COLO668 (cell line): Measurements from ENCODE around the gene KDM4B.
"Not testable (repeated sequence)": the region's sequence is repeated elsewhere in the genome, so short reads cannot be mapped to it uniquely, and the experiment has no call there.

ENCODE experiments used
- DNase-seq: peaks from one replicate; lab custom pipeline; 2025; ENCODE audit not compliant: unreplicated experiment; lab: John Stamatoyannopoulos, UW

The KDM4B gene

GRCh38 chr19:4967738-4968461 is 1.0 kb upstream of the KDM4B start:
- DNase-seq, result no peak

GRCh38 chr19:4969292-4969771 is 419 bp downstream of the KDM4B start:
- no peak for DNase-seq

GRCh38 chr19:4969772-4970531 is 1.0 kb downstream of the KDM4B start:
- DNase-seq, result no peak

- DNase-seq, result no peak
Observed at GRCh38 chr19:4970558-4971423, 1.9 kb downstream of the KDM4B start.

GRCh38 chr19:4971424-4971793 is 2.5 kb downstream of the KDM4B start:
- DNase-seq, result peak; percentile 81

- no peak for DNase-seq
Observed at GRCh38 chr19:4971816-4972495, 3.0 kb downstream of the KDM4B start.

- DNase-seq, result no peak
Observed at GRCh38 chr19:4972509-4973230, 3.8 kb downstream of the KDM4B start.

- DNase-seq, result no peak
Observed at GRCh38 chr19:4974880-4975469, 6.1 kb downstream of the KDM4B start.

- not testable (repeated sequence) for DNase-seq
Observed at GRCh38 chr19:4975601-4976000, 6.7 kb downstream of the KDM4B start.

- DNase-seq, result no peak
Observed at GRCh38 chr19:4976401-4977298, 7.7 kb downstream of the KDM4B start.

- DNase-seq, result no peak
Observed at GRCh38 chr19:4977299-4978174, 8.6 kb downstream of the KDM4B start.

- DNase-seq, result no peak
Observed at GRCh38 chr19:4979211-4979807, 10.4 kb downstream of the KDM4B start.

- no peak for DNase-seq
Observed at GRCh38 chr19:4980067-4980466, 11.2 kb downstream of the KDM4B start.

- peak; percentile 75 for DNase-seq
Observed at GRCh38 chr19:4980838-4981680, 12.1 kb downstream of the KDM4B start.

- DNase-seq, result no peak
Observed at GRCh38 chr19:4981681-4981958, 12.7 kb downstream of the KDM4B start.

- no peak for DNase-seq
Observed at GRCh38 chr19:4983346-4984105, 14.6 kb downstream of the KDM4B start.
